ENCODE data around the gene TFAM.
A peak's percentile ranks its signal among the peaks of the same experiment; 100 is the strongest.
"Not testable (repeated sequence)": the region's sequence is repeated elsewhere in the genome, so short reads cannot be mapped to it uniquely, and the experiment has no call there.

TFAM gene

DNA sequence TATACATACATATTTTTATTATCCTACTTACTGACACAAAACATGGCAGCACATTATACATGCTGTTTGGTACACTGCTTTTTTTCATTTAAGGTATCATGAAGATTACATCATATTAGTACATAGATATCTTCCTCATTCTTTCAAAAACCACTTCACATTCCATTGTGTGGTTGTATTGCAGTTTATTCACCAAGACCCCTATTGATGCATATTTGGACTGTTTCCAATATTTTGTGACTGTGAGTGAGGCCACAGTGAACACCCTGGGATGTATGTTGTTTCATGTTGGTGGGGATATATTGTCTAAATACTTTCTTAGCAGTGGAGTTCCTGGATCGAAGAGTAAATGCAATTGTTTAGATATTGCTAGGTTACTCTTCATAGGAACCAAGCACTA, 39.0 kb downstream of the TFAM start:
- H3K4me3 ChIP-seq (ENCODE audit: low read depth, low read length), result no peak overlapping the region
- no peak for DNase-seq (ENCODE audit: low read depth)

DNA sequence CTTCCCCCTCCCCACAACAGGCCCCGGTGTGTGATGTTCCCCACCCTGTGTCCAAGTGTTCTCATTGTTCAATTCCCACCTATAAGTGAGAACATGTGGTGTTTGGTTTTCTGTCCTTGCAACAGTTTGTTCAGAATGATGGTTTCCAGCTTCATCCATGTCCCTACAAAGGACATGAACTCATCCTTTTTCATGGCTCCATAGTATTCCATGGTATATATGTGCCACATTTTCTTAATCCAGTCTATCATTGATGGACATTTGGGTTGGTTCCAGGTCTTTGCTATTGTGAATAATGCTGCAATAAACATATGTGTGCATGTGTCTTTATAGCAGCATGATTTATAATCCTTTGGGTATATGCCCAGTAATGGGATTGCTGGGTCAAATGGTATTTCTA, 43.2 kb downstream of the TFAM start:
- DNase-seq (ENCODE audit: low read depth), result not testable (repeated sequence)

DNA sequence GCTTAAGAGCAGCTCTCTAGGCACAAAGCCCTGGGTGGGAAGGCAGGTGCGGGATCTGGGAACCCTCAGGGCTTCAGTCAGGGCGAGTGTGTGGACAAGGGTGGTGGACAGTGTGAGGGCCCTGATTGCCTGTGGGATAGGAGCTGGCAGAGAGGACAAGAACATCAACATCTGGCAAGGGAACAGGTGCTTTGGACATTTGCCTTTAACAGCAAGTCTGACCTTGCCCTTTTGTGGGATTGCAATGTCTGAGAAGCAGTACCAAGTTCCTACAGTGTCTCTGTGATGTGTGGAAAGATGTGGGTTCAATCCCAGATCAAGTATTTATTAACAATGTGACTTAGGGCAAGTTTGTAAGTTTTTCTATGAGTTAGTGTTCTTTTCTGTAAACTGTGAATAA, 46.7 kb downstream of the TFAM start:
- H3K4me3 ChIP-seq (ENCODE audit: low read depth, low read length), result no peak overlapping the region

More for the DNA sequence above, 43.2 kb downstream of the TFAM start:
- H3K4me3 ChIP-seq (ENCODE audit: low read depth, low read length), result not testable (repeated sequence)

DNA sequence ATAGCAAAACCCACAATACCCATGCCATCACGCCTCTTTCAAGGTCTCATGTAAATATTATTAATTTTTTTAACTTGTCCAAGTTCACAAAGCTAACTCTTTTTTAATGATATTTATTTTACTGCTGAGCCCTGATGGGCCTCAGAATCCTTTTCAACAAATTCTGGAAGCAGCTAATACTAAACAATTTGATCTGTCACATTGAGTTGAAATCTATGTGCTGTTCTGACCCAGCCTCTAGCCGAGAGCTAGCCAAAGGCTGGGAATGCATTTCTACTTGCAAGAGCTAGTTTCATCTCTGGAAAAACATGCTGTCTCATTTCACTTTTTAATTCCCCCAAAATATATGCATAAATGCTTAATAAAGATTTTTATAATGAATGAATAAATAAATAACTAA, 47.9 kb downstream of the TFAM start:
- DNase-seq (ENCODE audit: low read depth), result no peak

More for the DNA sequence above, 46.7 kb downstream of the TFAM start:
- DNase-seq (ENCODE audit: low read depth), result peak; percentile 47

DNA sequence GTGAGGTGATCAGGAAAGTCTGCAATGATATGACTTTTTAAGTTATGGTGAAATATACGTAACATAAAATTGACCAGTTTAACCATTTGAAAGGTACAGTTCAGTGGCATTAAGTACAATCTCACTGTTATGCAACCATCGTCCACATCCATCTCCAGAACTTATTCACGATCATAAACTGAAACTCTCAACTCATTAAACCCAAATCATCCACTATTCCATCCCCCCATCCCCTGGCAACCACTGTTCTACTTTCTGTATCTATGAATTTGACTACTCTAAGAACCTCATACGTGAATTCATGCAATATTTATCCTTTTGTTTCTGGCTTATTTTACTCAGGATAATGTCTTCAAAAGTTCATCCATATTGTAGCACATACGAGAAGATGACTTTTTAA, 48.4 kb downstream of the TFAM start:
- no peak for DNase-seq (ENCODE audit: low read depth)
- H3K4me3 ChIP-seq (ENCODE audit: low read depth, low read length), result no peak overlapping the region

More for the DNA sequence above, 47.9 kb downstream of the TFAM start:
- H3K4me3 ChIP-seq (ENCODE audit: low read depth, low read length), result no peak overlapping the region

- peak; percentile 99 for DNase-seq (ENCODE audit: low read depth)
- no peak overlapping the region for H3K4me3 ChIP-seq (ENCODE audit: low read depth, low read length)
These were observed 50.2 kb downstream of the TFAM start for GRCh38 chr10:58435297-58435985.

- no peak for DNase-seq (ENCODE audit: low read depth)
These were observed 50.9 kb downstream of the TFAM start for GRCh38 chr10:58436071-58436470.

DNA sequence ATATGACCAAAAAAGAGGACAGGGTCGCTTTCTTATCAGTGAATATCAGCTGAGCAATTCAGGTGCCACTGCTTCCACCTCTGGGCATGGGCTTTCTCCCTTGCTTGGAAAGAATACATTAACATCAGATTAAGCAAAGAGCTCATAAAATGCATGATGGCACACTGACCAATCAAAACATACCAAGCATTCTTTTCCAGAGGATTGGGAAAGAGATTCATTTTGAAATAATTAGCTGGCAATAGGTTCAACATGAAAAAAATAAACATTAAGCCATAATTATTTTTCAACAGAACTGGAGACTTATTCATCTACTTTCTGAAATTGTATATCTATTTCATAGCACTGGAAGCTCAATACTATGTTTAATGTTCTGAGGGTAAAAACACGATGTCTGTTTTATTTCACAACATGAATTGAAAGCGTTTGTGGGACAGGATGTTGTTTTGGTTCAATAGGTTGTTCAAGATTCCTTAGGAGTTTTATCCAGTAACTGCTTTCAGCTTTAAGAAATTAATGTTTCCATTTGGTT, 53.2 kb downstream of the TFAM start:
- peak; percentile 59 for DNase-seq (ENCODE audit: low read depth)
- H3K4me3 ChIP-seq (ENCODE audit: low read depth, low read length), result no peak overlapping the region

More at GRCh38 chr10:58436071-58436470, 50.9 kb downstream of the TFAM start:
- H3K4me3 ChIP-seq (ENCODE audit: low read depth, low read length), result no peak overlapping the region

- DNase-seq (ENCODE audit: low read depth), result no peak
- H3K4me3 ChIP-seq (ENCODE audit: low read depth, low read length), result no peak overlapping the region
These were observed 53.8 kb downstream of the TFAM start for GRCh38 chr10:58438986-58439385.

- no peak for DNase-seq (ENCODE audit: low read depth)
- H3K4me3 ChIP-seq (ENCODE audit: low read depth, low read length), result no peak overlapping the region
These were observed 54.6 kb downstream of the TFAM start for GRCh38 chr10:58439632-58440364.

DNA sequence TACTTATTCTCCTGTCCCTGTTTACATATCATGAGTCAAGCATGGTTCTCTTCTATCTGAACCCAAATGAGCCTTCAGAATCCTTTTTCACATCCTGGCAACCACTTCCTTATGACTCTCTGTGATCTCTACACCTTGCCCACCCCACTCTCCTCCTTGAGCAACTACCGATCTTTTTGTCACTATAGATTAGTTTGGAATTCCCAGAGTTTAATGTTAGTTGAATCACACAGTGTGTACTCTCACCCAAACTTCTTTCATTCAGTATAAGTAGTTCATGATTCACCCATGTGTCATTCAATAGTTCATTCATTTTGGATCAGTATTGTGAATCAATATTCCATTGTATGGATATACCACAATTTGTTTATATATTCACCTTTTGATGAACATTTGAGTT, 55.3 kb downstream of the TFAM start:
- no peak overlapping the region for H3K4me3 ChIP-seq (ENCODE audit: low read depth, low read length)
- no peak for DNase-seq (ENCODE audit: low read depth)

GRCh38 chr10:58444321-58444720, 59.1 kb downstream of the TFAM start:
- DNase-seq (ENCODE audit: low read depth), result no peak
- H3K4me3 ChIP-seq (ENCODE audit: low read depth, low read length), result no peak overlapping the region

DNA sequence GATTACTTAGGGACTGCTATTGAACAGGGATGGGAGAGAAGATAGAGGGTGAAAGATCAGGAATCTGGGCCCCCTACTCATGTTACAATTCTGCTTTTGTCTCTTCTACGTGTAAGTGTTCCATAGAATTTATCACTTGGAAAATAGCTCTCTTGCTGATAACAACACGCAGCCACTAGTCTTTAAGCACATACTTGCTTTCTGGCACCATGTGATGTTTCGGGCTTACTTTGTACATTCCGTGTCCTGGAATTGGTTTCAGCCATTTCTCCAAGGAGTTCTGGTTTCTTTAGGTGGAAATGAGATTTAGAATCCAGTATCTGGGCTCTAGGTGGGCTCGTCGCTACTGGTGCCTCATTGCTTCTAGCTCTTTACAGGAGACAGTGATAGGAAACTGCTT, 59.7 kb downstream of the TFAM start:
- no peak overlapping the region for H3K4me3 ChIP-seq (ENCODE audit: low read depth, low read length)
- no peak for DNase-seq (ENCODE audit: low read depth)

DNA sequence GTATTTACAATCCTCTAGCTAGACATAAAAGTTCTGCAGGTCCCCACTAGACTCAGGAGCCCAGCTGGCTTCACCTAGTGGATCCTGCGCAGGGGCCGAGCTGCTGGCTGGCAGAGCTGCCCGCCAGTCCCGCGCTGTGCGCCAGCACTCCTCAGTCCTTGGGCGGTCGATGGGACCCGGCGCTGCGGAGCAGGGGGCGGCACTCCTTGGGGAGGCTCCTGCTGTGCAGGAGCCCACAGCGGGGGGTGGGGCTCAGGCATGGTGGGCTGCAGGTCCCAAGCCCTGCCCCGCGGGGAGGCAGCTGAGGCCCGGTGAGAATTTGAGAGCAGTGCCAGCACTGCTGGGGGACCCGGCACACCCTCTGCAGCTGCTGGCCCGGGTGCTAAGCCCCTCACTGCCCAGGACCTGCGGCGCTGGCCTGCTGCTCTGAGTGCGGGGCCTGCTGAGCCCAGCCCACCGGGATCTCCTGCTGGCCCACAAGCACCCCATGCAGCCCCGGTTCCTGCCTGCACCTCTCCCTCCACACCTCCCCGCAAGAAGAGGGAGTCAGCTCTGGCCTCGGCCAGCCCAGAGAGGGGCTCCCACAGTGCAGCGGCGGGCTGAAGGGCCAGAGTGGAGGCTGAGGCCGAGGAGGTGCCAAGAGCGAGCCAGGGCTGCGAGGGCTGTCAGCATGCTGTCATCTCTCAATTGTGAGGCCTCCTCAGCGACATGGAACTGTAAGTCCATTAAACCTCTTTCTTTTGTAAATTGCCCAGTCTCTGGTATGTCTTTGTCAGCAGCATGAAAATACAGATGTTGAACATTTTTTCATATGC, 63.1 kb downstream of the TFAM start:
- no peak overlapping the region for H3K4me3 ChIP-seq (ENCODE audit: low read depth, low read length)
- no peak for DNase-seq (ENCODE audit: low read depth)
